Activated T-cell treated with anti-CD3 and anti-CD28 coated beads for 24 hours (primary cell): Measurements from ENCODE around the gene TGOLN2.
"Not testable (repeated sequence)": the region's sequence is repeated elsewhere in the genome, so short reads cannot be mapped to it uniquely, and the experiment has no call there.

Experiments
- DNase-seq: peaks from one replicate; pipeline ENCODE4 v3.0.0-alpha.2; 2020; ENCODE audit warnings: low read depth

The TGOLN2 gene

DNA sequence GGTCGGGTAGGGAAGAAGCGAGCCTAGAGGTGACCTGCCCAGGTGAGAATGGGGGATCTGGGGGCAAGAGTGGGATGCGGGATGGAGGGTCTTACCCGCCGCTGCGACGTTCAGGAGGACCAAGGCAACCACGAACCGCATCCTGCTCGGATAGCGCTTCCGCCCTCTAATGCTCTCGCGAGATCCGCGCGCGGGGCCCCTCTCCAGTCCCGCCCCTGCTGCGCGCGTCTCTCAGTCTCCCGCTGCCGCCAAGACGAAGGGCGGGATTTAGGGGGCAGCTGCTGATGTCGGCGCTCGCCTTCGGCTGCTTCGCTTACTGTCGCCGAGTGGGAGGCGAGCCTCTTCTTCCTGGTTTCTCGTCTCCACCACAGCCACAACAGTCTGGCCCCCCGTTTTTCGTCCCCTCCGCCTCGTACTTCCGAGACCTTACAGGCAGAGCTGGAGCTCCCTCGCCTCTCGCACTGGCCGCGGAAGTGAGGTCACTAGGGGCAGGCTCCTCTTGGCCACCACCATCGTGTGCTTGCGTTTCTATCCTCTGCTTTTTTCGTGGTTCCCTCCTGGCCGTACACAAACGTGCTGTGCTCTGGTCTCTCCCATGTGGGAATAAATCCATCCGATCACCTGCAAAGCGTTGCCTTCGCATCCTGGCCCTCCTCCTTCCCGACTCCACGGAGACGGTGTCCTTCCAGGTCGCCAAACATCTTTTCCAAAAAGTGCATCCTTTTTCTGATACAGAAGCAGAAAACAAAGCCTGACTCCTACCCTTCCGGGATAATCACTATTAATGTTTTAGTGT, at the start of gene TGOLN2:
TGOLN2 (minus strand) TSS at position 168 of the 796 bp plus-strand sequence; CDS start at position 141, 27 bp downstream.
- peak; percentile 87 for DNase-seq

DNA sequence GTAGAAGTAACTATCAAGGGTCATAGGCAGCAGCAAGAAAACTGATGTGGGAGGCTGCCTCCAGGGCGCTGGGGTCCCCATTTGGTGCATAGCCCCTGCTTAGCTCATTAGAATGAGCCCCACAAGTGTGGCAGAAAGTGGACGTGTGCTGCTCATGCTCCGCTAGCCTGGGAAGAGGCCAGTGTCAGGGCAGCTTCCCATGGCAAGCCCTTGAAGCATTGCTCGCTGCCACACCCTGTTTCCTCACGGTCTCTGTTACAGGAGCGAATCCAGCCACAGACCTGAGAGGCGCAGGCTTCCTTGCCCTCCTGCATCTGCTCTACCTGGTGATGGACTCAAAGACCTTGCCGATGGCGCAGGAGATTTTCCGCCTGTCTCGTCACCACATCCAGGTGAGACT, 49.3 kb upstream of the TGOLN2 start:
- DNase-seq, result no peak

DNA sequence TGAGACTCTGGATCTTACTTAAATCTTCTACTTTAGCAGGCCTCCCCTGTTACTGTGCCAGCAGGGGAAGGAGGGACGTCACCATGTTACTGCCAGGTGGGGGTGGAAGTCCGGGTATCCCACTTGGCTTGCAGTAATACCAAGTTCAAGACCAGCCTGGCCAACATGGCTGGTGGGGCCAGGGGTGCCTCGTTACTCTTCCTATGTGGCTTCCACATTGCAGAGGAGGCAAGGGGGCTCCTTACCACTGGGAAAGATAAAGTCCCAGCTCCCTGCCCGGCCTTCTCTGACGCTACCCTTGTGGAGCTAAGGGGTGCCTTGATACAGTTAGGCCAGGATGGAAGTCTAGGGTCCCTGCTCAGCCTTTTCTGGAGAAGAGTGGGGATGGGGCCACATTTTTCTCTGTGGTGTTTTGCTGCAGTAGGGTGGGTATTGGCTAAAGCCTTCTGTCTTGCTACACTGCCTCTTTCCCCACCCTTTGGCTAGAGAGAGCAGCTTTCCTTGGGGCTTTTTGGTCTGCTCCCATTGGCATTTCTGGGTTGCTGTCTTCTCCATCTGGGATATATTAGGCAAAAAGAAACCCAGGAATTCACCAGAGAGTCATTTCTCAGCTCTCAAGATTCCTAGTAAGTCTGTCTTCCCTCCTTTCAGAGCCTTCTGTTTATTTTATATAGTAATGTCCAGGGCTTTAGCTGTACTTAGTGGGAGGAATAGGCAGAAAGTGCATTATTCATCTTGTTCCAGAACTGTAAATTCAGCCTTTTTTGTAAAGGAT, 48.7 kb upstream of the TGOLN2 start:
- DNase-seq, result no peak

DNA sequence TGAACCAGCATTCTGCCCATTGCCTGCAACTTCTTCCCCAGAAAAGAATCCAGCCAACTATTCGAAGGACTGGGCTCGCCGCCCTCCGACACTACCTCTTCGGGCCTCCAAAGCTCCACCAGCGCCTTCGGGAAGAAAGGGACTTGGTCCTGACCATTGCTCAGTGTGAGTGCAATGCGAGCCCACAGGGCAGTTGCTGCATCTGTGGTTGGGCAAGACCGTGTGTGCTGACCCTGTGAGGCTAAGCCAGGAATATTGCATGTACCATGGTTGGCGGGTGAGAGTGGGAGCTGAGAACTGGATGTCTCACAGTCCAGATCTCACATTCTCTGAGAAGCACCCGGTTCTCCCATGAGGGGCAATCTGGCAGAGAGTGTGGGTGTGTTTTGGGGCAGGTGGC, 43.3 kb upstream of the TGOLN2 start:
- no peak for DNase-seq

DNA sequence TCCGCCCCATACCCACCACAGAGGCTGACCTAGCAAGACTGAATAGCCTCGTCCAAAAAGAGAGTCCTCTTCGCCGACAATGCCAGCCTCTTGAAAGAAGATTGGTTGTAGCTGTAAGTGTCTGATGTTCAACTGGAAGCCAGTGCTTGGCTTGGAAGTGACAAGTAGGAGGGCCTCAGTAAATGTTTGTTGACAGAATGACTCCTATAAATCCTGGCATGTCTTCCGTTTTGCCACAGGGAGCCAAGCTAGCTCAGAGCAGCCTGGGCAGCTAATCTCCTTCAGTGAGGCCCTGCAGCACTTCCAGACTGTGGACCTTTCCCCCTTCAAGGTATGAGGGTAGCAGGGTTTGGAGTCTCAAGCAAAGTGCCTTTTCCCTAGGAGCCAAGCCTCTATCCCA, 41.7 kb upstream of the TGOLN2 start:
- DNase-seq, result no peak

DNA sequence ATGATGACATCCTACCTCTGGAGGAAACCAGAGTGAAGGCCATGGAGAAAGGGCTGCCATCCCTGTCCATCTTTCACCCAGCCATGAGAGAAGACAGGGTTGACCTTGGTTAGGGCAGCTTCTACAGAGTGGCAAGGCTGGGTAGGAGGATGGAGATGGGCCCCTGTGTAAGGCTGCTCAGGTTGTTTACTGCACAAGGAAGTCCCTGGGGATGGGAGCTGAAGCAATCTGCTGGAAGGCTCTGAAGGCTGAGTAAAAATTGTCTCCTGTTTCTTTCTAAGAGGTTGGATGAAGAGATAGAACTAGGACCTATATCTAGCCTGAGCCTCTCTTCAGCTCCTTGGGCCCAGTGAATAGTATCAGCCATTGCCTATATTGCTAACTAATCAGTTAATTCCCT, 41.1 kb upstream of the TGOLN2 start:
- DNase-seq, result no peak

DNA sequence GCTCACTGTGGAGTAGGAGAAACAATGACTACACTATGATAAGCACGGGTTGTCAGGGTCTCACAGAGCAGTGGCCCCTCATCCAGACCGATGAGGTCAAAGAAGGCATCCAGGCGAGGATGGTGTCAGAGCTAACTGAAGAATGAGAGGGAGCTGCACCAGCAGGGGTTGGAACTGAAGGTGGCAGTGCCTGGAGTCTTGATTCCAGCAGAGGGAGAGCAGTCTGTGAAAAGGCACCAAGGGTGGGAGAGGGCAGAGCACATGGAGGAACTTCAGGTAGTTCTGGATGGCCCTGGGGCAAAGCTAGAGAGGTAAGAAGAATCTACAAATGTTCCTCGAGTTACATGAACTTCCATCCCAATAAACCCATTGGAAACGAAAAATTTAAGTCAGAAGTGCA, 39.4 kb upstream of the TGOLN2 start:
- DNase-seq, result no peak

DNA sequence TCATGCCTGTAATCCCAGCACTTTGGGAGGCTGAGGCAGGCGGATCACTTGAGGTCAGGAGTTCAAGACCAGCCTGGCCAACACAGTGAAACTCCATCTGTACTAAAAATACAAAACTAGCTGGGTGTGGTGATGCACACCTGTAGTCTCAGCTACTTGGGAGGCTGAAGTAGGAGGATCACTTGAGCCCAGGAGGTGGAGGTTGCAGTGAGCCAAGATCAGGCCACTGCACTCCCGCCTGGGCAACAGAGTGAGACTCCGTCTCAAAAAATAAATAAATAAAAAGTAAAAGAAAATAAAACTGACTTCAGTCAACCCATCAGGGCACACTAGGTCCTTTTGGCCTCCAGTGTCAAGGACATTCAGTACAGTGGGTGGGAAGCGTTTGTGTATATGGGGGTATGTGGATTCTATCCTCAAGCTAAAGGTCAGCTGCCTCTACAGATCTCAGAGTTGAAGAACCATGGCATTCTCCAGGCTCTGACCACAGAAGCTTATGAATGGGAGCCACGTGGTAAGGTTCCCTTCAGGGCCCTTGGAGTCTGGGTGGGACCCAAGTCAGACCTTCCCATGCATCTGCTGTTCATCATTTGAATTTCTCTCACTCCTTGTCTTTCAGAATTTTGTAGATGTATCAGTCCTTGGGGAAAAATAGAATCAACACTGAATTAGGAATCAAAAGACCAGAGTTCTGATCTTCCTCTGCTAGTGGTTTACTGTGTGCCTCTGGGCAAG, 35.0 kb upstream of the TGOLN2 start:
- not testable (repeated sequence) for DNase-seq

DNA sequence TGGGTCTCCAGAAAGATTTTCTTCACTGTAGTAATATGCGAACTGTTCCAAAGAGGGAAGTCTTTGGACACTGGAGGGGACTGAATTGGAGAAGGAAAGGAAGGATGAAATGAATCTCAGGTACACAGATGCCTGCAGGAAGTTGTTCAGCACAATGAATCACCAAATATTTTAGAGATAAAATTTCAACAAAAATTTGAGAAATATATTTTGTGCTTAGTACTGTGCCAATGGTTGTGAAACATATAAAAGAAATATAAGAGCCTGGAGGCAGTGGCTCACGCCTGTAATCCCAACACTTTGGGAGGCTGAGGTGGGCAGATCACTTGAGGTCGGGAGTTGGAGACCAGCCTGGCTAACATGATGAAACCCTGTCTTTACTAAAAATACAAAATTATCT, 29.9 kb upstream of the TGOLN2 start:
- DNase-seq, result no peak

DNA sequence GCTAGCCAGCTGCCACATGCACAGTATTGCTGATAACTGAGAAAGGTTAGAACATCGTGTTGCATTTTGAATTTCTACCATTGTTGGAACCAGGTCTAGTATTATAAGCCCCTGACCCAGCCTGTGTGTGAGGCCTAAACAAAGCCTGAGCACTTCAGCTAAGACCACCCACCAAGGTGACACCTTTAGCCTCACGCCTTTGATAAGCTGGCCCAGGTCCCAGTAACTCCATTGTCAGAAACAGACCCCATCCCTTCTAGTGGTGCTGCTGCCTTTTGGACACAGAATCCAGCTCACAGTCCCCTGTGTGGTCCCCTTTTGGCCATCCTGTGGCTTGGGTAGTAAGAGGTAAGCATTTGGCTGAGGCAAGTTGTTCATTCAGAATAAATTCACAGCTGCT, 28.4 kb upstream of the TGOLN2 start:
- DNase-seq, result no peak

DNA sequence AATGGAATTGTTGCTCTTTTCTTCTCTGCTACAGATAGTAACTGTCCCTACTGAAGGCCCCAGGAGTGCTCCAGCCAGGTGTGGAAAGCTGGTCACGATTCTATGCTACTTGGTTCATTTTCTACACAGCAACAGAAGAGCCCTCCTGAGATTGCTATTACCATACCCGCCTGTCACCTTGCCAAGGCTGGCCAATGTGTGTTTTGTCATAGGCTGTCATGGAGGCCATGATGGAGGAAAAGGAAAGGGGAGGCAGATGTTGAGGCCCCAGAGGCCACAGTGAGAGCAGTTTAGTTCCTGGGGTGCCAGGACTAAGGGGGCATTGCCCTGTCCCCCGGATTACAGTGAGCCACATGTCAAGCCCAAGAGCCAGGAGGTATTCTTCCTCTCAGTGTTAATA, 27.7 kb upstream of the TGOLN2 start:
- no peak for DNase-seq

DNA sequence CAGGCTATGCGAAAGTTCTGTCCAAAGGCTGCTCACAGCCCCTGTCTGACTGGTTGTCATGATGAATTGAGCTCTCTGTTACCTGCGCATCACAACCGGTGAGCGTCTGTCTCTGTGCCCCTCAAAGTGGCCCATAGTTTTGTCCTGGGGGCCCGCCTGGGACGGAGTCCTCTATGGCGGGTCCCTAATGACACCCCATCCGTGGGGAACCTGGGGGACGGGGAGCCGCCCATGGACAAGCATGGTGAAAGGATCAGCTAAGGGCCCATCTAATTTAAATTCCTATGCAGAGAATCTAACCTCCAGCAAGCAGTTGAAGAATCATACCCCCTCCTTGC, 27.3 kb upstream of the TGOLN2 start:
- DNase-seq, result no peak

DNA sequence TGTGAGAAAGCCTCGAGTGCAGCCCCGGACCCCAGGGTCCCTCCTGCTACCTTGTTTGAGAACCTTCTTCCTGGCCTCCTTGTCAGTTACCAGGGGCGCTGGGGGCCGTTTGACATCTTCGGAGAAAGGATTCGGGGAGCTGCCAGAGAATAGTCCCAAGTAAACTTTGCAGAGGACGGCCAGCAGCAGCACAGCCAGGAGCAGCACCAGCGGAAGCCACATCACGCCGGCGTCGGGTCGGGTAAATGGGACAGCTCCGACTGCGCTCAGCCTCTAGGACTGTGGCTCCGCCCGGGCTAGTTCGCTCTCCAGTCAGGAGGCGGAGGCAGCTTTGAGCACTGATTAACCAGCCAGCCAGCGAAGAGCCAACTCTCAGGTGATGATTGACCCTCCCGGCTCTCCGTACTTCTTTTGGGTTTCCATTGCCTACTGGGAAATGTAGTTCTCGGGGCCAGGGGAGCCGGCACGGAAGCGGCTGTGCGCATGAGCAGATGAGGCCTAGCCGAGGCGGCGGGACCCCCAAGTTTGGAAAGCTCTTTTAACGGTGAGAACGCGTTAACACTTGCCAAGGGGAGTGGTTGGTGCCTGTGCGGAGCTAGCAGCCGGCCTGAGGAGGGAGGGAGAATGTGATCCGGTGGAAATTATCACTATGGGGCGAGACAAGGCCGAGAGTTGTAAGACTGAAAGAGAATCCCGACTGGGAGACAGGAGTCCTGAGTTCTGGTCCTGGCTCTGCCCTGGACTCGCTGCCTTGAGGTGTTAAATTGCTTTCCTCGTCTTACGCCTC, 26.7 kb upstream of the TGOLN2 start, which contains the start of the genes ELMOD3 and RETSAT:
ELMOD3 (plus strand) TSS at position 484 of the 787 bp plus-strand sequence. CDS start 2,430 bp downstream, outside the sequence.
RETSAT (minus strand) TSS at position 243 of the 787 bp plus-strand sequence; CDS start at position 222, 21 bp downstream.
- peak; percentile 96 for DNase-seq

DNA sequence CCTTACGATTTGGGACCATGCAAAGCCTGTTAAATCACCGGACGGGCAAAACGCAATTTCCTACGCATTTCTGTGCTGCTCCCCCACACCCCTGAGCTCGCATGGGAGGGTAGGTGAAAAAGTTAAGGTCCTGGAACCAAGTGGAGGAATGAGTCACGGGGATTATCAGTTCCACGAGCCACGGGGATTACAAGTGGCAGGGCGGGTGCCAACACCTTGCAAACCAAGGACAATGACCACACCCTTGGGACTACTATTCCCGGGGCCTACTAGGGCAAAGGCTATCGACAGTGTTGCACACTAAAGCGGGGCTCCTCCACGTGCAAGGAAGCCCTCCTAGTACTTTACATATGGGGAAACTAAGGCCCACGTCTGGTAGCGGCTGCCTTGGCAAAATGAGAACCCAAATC, 26.1 kb upstream of the TGOLN2 start:
- peak; percentile 1 for DNase-seq

DNA sequence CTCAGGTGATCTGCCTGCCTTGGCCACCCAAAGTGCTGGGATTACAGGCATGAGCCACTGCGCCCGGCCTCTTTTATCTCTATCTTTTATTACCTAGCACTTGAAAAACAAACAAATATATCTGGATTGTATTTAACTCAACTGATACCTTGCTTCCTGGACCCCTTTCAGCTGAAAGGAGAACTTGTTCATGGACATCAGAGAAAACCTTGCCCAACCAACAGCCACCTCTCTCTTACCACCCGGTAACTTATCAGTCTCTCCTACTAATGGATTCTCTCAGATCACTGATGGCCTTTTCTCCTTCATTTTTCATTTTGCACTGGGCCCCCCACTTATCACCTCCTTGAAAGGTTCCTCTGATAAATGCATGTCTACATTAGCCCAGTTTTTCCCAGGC, 19.8 kb upstream of the TGOLN2 start:
- no peak for DNase-seq

DNA sequence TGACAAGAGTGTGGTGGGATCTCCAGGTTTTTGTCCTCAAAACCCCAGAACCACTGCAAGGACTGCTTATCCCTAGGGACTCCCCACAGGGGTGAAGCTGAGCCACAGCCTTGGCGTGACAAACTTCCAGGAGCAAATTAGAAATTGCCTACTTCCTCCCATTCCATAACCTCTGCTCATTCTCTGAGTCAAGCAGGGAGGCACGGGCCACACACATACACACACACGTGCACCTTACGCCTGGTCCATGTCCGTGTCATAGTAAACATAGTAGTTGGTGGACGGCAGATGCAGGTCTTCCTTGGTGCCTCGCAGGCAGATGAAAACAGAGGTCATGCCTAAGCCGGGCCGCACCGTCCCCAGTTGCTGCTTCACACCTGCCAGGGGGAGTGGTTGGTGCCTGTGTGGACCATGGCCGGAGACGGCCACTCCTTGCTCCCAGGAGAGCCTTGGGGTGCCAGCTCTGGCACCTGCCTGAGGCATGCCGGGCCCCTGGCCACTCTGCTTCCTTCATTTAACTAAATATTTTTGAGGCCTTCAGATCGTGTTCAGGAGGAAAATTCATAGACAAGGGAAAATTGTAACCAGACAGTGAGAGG, 16.7 kb upstream of the TGOLN2 start:
- DNase-seq, result no peak

DNA sequence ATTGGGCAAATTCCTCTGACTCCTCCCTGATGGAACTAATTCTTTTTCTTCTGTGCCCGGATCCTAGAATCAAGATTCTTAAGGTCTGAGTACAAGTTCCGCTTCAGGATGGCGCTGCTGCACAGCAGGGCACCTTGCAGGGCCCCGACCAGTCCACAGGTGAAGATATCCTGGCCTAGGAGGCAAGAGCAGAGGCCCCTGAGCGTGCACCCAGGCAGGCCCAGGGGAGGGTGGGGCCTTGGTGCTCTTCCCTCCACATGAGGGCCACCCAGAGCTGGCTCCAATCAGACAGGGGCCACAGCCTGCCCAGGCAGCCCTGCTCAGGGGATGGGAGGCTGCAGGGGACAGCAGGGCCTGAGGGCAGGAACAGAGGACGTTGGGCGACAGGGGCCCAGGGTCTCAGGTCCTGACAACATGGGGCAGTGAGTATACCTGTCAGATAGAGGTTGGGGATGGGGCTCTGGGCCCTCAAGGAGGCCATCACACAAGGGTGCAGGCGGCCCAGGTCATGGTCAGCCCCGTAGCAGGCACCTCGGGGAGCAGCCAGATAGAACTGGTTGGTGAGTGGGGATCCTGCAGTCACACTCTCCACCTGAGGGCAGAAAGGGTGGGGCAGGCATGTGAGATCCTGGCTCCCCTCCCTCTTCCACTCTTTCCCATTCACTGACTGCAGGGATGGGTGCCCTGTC, 15.6 kb upstream of the TGOLN2 start:
- DNase-seq, result not testable (repeated sequence)

DNA sequence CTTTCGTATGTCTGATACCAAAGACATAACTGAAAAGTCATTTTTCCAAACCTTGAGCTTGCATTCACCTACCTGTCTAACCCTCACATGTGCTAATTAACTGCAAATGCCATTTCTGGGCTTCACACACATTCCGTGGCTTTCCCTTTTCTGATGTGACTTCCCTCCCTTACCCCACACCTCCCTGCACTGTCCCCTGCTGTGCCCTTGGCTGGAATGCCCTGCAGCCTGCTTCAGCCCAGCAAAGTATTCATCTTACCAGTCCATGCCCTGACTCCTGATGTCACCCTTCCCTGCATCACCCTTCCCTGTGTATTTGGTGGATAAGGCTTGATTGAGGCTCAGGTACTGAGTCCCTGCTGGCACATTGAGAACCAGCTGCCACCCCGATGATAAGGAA, 14.4 kb upstream of the TGOLN2 start:
- no peak for DNase-seq

DNA sequence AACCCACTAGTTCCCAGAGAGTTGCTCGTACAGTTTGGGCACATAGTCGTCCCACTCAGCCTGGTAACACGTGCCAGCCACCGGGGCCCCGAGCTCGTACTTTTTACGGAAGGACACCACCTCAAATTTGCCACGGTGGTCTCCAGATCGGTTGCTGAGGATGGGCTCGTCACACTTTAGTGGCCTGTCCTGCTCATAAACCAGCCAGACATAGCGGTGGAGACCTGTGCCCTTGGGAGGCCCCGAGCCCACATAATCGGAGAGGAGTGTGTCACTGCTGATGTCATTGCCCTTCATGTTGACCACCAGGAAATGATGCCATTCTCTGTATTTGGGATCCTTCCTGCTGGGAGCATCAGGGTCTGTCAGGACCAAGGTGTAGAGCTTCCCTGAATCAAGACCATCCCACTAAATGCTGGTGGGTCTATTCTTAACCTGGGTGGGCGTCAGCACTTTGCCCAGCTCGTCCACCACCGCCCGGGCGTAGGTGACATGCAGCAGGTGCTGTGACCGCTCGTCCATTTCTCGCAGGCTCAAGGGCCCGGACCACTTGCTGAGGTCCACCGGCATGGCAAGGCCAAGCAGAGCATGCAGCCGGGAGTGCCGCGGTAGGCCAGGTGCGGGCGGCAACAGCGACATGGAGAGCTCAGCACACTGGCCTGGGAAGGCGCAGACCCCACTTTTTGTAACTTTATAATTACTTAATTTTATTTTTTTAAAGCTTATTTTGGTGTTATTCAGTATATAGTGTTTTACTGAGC, 13.7 kb upstream of the TGOLN2 start:
- DNase-seq, result no peak
